Sigmoid colon (tissue), 4 donors: ENCODE measurements around the gene RSPH9.

Experiments
- CTCF ChIP-seq, 4 experiments: fragments of 450-650 bp in 3 of 4; fragments of 200-600 bp in 1 of 4; IDR thresholded peaks; one replicate each; pipeline ENCODE4 v1.5.1; 2016 to 2019; ENCODE audit warnings: antibody characterized with exemption in 4 of 4, mild to moderate bottlenecking in 3 of 4, moderate library complexity in 2 of 4
- EP300 ChIP-seq, 4 donors: sonication (generic); formaldehyde crosslinking; IDR thresholded peaks; one replicate each; pipeline ENCODE4 v1.6.1; 2017; ENCODE audit warnings: antibody characterized with exemption in 4 of 4
- POLR2A ChIP-seq, 2 donors: fragments of 450-650 bp; IDR thresholded peaks; one replicate each; pipeline ENCODE4 v1.6.1; 2016; ENCODE audit warnings: antibody characterized with exemption in 2 of 2, mild to moderate bottlenecking in 2 of 2, moderate library complexity in 2 of 2
- POLR2AphosphoS5 ChIP-seq, 4 donors: sonication (generic); formaldehyde crosslinking; IDR thresholded peaks; one replicate each; pipeline ENCODE4 v1.6.1; 2017; ENCODE audit warnings: antibody characterized with exemption in 4 of 4

GRCh38 chr6:43647613-43648012 lies 2.8 kb downstream of the RSPH9 start:
- no peak for TF ChIP-seq CTCF (IDR thresholded peaks at IDR 0.05)
- no peak for TF ChIP-seq POLR2A (IDR thresholded peaks at IDR 0.05)
- TF ChIP-seq EP300 (IDR thresholded peaks at IDR 0.05): no peak
- TF ChIP-seq POLR2AphosphoS5 (IDR thresholded peaks at IDR 0.05): no peak
